ENCODE measurements around the gene PPP1R27. TPM values are rescaled to one million over a fixed set of nuclear protein-coding genes. Genes with fewer than 3 reads are reported as not detected.

The PPP1R27 gene
- polyA plus RNA-seq, 1 donor (not counting 4 experiments of a cell fraction or from before 2014, with no cell fraction given): 0.12 TPM

DNA sequence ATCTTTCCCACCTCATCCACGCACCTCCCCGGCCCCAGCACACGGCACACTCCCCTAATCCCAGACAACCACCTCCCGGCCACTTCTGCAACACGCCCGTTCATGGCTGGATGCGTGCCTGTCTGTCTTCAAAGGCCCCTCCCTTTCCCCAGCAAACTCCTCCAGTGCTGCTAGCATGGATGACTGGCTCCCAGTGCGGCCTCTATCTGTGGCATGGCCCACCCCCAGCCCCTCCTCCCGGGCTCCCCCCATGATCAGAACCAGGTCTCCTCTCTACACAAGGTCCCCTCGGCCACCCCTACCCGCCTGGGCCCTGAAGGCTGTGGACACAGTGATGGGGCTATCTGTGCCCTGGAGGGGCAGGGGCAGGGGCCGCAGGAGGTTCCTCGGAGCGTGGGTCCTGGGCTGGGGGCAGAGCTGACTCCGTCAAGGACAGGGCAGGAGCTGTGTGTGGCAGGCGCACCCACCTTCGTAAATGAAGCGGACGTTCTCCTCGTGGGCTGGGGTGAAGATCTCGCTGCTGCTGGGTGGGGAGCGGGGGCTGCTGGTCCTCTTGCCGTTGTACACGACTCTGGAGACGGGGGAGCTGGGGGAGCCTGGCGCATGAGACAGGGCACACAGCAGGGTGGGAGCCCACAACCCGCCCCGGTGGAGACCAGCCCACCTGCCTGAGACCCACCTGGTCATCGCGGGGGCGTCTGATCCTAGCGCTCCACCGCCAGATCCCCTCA is 10.9 kb downstream of the PPP1R27 start:
- no peak for FAIRE-seq
- H4K20me1 ChIP-seq (ENCODE audit: control insufficient read depth, extremely low read depth, insufficient read depth, low read length): no peaks in the 10 kb centered on the region
- dilution Hi-C loops (cut with MboI; ENCODE audit: extremely low pct_ligation_motif_present, low sequenced_read_pairs): no loop called here

DNA sequence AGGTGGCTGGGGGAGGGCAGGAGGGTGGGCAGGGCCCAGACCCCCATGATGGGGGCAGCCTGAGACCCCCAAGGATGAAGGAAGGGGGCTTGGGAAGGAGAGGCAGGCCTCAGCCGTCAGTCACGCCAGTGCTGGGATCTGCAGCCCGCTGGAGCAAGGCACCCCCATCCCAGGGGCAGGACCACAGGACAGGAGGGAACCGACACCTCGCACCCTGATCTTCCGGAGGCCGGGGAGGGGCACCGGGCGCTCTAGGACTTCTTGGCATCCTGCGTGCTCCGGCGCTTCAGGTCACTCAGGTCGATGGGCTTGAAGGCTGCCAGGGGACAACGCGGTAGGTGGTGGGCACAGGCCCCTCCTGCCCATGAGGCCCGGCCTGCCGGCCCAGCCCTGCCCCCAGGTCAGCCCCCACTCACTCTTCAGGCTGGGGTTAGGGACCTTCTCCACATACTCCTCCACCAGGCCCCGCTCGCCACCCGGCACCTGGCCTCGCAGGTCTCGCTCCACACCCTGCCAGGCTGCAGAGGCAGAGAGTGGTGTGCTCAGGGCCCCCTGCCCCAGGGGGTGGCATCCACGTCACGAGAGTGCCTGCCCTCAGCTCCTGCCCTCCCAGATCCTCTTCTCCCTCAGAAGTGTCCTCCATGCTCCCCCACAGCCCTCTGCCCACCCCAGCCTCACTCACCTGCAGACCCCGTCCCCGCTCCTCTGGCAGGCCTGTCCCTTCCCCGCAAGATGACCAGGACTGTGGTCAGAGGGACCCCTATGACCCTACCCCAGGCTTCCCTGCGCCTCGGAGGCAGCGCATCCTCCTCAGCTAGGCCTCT is 11.6 kb downstream of the PPP1R27 start:
- no peak for DNase-seq (ENCODE audit: low read depth, low spot score)
- Histone ChIP-seq H3K9ac (ENCODE audit: control insufficient read depth, extremely low read depth, insufficient read depth, low read length) (no peak overlapping the region), H3K36me3 (ENCODE audit: control insufficient read depth in 2 of 2, extremely low read depth in 1 of 2, insufficient read depth in 2 of 2, low read length in 2 of 2) (peaks cover 0 to 1% of the 10 kb centered on the region in 2 experiments), H3K9me1 (ENCODE audit: control insufficient read depth, extremely low read depth, insufficient read depth, low read length) (no peaks in the 10 kb centered on the region), H3K27ac (ENCODE audit: control insufficient read depth, insufficient read depth, low read length) (no peak overlapping the region), H3K4me1 (ENCODE audit: control insufficient read depth, extremely low read depth, insufficient read depth, low read length) (peaks cover 11% of the 10 kb centered on the region), H3K4me2 (ENCODE audit: control insufficient read depth, extremely low read depth, insufficient read depth, low read depth, low read length) (no peak overlapping the region), H3K4me3 (ENCODE audit: control insufficient read depth in 2 of 3, extremely low read depth in 1 of 3, insufficient read depth in 2 of 3, low read depth in 1 of 3, low read length in 3 of 3) (no peak overlapping the region), H3K9me3 (ENCODE audit: control insufficient read depth, low read depth, low read length) (no peaks in the 10 kb centered on the region), H3K27me3 (ENCODE audit: control insufficient read depth, extremely low read depth, insufficient read depth, low read length) (no peaks in the 10 kb centered on the region), H2AFZ (ENCODE audit: control insufficient read depth, low read length) (no peak overlapping the region), H3K79me2 (ENCODE audit: control insufficient read depth, insufficient read depth, low read length) (no peaks in the 10 kb centered on the region), H4K20me1 (ENCODE audit: control insufficient read depth, extremely low read depth, insufficient read depth, low read length) (no peaks in the 10 kb centered on the region)
- FAIRE-seq: no peak
- TF ChIP-seq EZH2 (IDR thresholded peaks at IDR 0.05; ENCODE audit: low read length): no peak
- TF ChIP-seq, protein P1, sequence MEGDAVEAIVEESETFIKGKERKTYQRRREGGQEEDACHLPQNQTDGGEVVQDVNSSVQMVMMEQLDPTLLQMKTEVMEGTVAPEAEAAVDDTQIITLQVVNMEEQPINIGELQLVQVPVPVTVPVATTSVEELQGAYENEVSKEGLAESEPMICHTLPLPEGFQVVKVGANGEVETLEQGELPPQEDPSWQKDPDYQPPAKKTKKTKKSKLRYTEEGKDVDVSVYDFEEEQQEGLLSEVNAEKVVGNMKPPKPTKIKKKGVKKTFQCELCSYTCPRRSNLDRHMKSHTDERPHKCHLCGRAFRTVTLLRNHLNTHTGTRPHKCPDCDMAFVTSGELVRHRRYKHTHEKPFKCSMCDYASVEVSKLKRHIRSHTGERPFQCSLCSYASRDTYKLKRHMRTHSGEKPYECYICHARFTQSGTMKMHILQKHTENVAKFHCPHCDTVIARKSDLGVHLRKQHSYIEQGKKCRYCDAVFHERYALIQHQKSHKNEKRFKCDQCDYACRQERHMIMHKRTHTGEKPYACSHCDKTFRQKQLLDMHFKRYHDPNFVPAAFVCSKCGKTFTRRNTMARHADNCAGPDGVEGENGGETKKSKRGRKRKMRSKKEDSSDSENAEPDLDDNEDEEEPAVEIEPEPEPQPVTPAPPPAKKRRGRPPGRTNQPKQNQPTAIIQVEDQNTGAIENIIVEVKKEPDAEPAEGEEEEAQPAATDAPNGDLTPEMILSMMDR (optimal IDR thresholded peaks at IDR 0.05 in 1 of 3, IDR thresholded peaks at IDR 0.05 in 1 of 3, conservative IDR thresholded peaks at IDR 0.05 in 1 of 3; ENCODE audit: extremely low read depth in 1 of 3, insufficient read depth in 2 of 3, low read length in 3 of 3): no peak
- dilution Hi-C loops (cut with MboI; ENCODE audit: extremely low pct_ligation_motif_present, low sequenced_read_pairs): no loop called here

More for the DNA sequence above, 10.9 kb downstream of the PPP1R27 start:
- TF ChIP-seq EZH2 (IDR thresholded peaks at IDR 0.05; ENCODE audit: low read length): no peak
- TF ChIP-seq, protein P1 (optimal IDR thresholded peaks at IDR 0.05 in 1 of 3, IDR thresholded peaks at IDR 0.05 in 1 of 3, conservative IDR thresholded peaks at IDR 0.05 in 1 of 3; ENCODE audit: extremely low read depth in 1 of 3, insufficient read depth in 2 of 3, low read length in 3 of 3): no peak
- Histone ChIP-seq H3K79me2 (ENCODE audit: control insufficient read depth, insufficient read depth, low read length) (no peaks in the 10 kb centered on the region), H3K27me3 (ENCODE audit: control insufficient read depth, extremely low read depth, insufficient read depth, low read length) (no peaks in the 10 kb centered on the region), H3K4me3 (ENCODE audit: control insufficient read depth in 2 of 3, extremely low read depth in 1 of 3, insufficient read depth in 2 of 3, low read depth in 1 of 3, low read length in 3 of 3) (no peak overlapping the region), H3K4me2 (ENCODE audit: control insufficient read depth, extremely low read depth, insufficient read depth, low read depth, low read length) (no peak overlapping the region), H3K9ac (ENCODE audit: control insufficient read depth, extremely low read depth, insufficient read depth, low read length) (no peak overlapping the region), H3K9me3 (ENCODE audit: control insufficient read depth, low read depth, low read length) (no peaks in the 10 kb centered on the region), H3K4me1 (ENCODE audit: control insufficient read depth, extremely low read depth, insufficient read depth, low read length) (peaks cover 11% of the 10 kb centered on the region), H3K27ac (ENCODE audit: control insufficient read depth, insufficient read depth, low read length) (no peak overlapping the region), H3K9me1 (ENCODE audit: control insufficient read depth, extremely low read depth, insufficient read depth, low read length) (no peaks in the 10 kb centered on the region), H3K36me3 (ENCODE audit: control insufficient read depth in 2 of 2, extremely low read depth in 1 of 2, insufficient read depth in 2 of 2, low read length in 2 of 2) (peaks cover 0 to 1% of the 10 kb centered on the region in 2 experiments), H2AFZ (ENCODE audit: control insufficient read depth, low read length) (no peak overlapping the region)
- no peak for DNase-seq (ENCODE audit: low read depth, low spot score)

Data from keratinocyte (primary cell).